T-helper 1 cell treated with Interleukin-12 subunit alpha and Interleukin-12 subunit beta and Interleukin-4 antibody, amounts not matched to agents 30 ng/mL and 1 ng/mL, for 36 hours (primary cell): Measurements from ENCODE around the gene VWA2. TPM values are rescaled to one million over a fixed set of nuclear protein-coding genes. Genes with fewer than 3 reads are reported as not detected.

Experiments
- intact Hi-C: fragments of 100-400 bp; cut with micrococcal nuclease; formaldehyde crosslinking; loops from one replicate; pipeline ENCODE4 v1.15.1; 2024
- total RNA-seq: library from RNA; stranded (reverse); gene quantifications from 2 replicates; pipeline ENCODE4 v1.2.3, GENCODE V29; 2022

VWA2 gene
- total RNA-seq, 1 donor from 2014 or later: not detected

DNA sequence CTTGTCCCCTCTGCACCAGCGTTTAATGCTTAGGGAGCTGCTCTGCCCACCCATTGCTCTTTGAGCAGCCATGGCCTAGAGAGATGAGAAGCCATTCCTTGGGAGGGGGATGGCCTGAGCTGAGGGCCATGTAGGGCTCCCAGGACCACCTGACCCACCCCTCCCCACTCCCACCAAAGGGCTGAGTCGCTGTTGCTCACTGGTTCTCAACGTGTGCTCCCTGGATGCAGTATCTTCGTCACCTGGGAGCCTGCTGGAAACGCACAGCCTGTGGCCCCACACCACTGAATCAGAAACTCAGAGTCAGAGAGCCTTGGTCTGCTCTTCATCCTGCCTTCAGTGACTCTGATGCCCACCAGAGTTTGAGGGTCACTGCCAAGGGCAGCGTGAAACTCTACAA lies 37.0 kb downstream of the VWA2 start:
- intact Hi-C loops: no loop called here

DNA sequence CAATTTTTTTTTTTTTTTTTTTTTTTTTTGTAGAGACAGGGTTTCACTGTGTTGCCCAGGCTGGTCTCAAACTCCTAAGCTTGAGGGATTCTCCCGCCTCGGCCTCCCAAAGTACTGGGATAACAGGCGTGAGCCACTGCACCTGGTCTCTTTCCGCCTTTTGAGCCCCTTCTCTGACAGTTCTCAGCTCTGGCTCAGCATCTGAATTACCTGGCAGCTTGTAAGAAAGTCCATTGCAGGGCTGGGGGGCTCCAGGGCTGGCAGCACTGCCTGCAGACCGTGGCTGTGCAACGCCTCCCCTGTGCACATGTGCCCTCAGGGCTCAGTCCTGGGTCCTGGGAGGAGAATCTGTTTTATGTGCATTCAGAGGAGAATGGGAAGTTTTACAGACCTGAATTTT lies 37.6 kb downstream of the VWA2 start:
- intact Hi-C loops: no loop called here

DNA sequence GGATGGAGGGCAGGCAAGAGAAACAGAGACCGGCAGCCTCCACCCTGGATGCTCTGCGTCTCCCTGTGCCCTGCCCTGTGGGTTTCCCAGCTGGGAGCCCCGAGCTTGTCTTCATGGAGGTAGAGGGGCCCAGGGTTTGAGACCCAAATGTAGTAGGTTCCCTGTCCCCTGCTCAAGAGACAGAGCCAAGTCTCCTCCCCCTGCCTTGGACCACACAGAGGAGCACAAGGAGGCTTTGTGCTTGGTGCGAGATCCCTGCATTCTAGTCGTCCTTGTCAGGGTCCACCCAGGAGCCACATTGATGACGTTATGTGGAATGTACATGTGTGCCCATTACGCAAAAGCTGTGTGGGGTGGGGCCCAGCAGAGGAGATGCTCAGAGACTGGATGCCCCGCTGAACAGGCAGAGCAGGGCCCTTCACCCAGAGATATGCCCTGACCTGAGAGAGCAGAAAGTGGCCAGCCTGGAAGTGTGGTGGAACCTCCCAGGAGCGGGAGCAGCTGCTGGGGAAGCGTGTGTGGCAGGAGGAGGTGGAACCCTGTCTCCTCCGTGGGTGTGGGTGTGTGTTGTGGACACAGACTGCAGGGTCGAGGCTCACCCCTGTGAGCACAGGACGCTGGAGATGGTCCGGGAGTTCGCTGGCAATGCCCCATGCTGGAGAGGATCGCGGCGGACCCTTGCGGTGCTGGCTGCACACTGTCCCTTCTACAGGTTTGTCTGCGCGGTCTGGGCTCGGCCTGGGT lies 39.3 kb downstream of the VWA2 start:
- intact Hi-C loops: no loop called here

DNA sequence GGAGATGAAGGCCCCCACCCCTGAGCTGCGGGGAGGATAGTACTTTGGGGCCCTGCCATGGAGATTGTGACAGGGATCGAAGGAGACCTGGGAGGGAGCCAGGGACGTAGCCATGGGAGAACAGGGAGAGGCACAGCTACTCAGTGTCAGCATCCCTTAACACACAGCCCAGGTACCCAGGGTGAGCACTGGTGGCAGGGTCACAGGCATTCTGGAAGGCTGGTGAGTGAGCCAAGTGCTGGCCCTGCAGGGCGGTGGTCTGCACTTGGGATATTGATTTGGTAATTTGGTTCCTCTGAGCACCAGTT lies 39.8 kb downstream of the VWA2 start:
- intact Hi-C loops: no loop called here

DNA sequence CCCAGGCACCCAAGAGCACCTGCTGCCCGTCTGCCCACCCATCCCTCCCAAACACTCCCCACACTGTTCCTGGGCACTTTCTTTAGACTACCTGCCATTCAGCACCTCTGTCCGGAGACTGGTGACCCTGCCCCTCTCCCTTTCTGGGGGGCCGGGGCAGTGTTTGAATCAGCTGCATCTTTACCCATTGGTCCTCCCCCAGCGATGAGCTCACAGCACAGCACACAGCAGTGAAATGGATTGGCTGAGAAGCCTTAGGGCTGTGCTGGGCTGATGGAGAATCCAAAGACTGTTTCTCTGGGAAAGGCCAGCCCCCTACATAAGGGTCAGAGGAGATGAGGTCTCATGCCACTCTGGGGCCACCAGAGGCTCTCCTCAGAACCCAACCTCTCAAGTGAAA lies 40.2 kb downstream of the VWA2 start:
- intact Hi-C loops: no loop called here

DNA sequence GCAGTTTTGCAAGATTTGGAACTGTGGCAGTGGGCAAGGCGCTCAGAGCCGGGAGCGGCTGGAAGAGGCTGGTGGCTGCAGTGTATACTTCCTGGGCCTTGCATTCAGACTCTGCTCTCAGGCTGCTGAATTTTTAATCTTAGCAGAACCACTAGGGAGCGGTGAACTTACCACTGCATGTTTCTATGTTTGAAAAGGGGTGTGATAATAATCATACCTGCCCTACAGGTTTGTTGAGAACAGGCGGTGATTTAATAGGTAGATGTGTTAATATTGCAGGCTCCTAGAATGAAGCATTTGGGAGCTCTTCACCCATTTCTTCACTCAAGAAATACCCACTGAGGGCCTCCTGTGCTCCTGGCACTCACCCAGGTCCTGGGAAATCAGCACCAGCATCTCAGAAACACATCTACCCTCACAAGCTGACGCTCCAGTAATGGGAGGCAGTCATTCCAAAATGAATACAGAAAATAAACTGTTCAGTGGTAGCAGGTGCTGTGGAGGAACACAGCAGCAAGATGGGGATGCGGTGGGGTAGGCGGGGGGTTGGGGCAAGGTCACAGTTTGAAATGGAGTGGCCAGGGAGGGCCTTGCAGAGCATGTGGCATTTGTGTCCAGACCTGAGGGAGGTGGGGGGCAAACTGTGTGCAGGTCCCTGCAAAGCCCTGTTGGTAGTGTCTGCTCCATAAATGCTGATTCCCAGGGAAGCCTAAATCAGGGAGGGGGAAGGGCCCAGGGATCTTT lies 41.0 kb downstream of the VWA2 start:
- intact Hi-C loops: loop anchor here (5.0 kb wide), 1 partner anchor 1182 kb away; no protein-coding TSS in a partner anchor

DNA sequence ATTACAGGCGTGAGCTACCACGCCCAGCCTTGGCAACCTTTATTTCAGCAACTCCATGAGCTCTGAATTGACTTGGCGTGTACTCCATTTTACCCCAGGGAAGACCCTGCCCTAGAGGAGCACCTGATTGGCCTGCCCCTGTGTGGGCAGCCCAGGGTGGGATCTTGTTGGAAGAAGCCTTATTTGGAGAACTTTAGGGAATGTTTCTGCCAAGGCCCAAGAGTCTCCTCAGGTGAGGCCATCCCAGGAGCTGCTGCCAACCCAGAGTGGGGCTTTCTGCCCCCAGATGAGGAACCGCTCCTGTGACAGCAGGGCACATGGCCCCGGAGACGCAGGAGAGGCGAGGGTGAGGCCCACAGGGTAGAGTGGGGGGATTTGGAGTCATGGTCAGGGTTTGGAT lies 42.0 kb downstream of the VWA2 start:
- intact Hi-C loops: loop anchor here (5.0 kb wide), 1 partner anchor 1181 kb away; no protein-coding TSS in a partner anchor

DNA sequence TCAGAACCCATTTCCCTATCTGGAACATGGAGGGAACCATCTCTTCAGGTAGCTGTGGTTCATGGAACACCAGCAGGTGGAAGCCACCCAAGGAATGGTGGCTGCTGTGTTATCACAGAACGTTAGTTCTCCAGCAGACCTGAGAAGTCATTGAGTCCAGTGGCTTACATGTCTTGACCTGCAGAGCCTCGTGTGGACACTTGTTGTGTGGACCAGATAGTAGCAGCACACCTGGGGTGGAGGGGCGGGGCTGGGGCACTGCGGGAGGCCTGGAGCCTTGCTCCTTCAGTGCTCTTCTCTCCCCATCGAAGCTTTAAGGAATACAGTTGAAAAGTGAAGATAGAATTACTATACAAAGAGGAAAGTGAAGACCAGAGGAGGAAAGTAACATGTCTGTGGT lies 42.4 kb downstream of the VWA2 start:
- intact Hi-C loops: loop anchor here (5.0 kb wide), 1 partner anchor 1181 kb away; no protein-coding TSS in a partner anchor

DNA sequence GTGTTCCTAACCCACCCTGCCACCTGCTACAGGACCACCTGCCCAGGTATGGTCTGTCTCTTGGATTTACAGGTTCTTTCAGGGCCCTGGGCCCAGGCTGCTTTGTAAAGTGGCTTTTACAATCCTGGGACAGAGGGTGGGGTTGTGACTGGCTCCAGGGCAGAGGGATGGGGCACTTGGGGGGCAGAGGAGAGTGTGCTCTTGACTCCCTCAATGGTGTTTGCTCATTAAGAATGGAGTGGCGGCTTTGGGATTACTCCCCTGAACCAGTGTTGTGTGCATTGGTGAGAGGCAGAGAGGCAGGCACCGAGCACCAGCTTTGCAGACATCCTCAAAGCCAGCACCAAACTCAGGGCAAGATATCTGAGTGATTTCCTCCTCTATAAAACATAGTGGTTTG lies 43.5 kb downstream of the VWA2 start:
- intact Hi-C loops: loop anchor here (5.0 kb wide), 1 partner anchor 1180 kb away; no protein-coding TSS in a partner anchor

DNA sequence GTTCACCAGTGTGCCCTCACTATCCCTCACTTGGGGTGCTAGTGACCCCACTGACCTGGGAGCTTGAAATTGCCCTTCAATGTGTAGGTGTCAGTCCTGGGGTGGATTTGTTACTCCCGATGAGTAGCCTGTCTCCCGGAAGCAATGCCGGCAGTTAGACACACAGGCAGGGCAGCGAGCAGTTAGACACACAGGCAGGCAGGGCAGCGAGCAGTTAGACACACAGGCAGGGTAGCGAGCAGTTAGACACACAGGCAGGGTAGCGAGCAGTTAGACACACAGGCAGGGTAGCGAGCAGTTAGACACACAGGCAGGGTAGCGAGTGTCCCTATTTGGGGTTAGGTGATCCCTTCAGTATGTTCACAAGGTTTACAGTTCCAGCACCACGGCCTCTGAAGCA lies 44.0 kb downstream of the VWA2 start:
- intact Hi-C loops: loop anchor here (5.0 kb wide), 1 partner anchor 1179 kb away; no protein-coding TSS in a partner anchor

DNA sequence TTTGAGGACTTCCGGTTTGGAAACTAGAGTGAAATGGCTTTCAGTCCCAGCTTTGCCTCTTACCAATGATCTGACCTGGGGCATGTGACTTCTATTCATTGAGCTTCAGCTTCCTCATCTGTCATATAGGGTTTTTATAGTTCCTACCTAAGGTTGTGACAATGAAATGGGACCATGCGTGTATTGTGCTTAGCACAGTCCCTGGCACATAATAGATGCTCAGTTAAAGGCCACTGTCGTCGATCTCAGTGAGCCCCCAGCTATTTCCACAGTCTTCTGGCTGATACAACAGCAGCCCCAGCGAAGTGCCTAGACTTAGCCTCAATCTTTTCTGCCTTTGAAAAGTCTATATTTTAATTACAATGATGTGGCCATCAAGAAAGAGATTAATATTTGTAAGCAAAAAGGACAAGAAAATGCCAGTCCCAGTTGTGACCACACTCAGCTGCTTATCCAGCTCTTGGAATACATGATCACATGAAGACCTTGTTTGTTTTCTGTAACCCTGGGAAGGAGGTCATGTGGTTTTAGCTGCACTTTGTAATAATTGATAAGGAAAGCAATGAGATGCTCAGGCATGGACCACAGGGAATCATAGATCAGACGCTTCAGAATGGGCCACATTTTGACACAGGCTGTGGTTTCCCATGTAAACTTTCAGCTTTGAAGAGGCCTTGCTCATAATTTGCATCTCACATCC lies 44.6 kb downstream of the VWA2 start:
- intact Hi-C loops: loop anchor here (5.0 kb wide), 1 partner anchor 1179 kb away; no protein-coding TSS in a partner anchor

DNA sequence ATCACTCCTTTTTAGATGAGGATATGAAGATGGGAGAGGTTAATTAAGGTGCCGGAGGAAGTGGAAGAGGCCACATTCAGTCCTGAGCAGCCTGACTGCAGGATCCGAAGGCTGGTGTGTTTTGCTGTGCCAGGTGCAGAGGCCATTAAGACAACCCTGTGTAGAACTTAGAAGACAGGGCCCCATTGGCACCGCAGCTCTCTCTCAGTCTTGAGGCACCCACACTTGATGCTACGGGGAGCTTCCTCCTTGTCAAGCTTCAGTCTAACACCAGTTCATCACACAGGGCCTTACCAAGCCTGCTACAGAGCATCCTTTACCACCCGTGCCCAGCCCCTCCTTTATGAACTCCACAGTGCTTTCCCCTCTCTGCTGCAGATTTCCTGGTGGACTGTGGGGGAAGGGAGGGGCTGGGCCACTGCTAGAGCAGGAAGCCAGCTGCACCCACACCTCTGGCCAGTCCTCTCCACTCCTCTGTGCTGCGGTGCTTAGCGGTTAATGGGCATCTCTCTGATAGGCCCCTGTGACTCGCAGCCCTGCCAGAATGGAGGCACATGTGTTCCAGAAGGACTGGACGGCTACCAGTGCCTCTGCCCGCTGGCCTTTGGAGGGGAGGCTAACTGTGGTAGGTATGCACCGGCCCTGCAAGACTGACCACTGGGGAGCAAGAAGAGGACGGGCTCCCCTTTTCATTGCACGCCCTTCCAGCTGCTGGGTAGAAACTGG lies 45.5 kb downstream of the VWA2 start:
- intact Hi-C loops: loop anchor here (5.0 kb wide), 1 partner anchor 1178 kb away; no protein-coding TSS in a partner anchor

DNA sequence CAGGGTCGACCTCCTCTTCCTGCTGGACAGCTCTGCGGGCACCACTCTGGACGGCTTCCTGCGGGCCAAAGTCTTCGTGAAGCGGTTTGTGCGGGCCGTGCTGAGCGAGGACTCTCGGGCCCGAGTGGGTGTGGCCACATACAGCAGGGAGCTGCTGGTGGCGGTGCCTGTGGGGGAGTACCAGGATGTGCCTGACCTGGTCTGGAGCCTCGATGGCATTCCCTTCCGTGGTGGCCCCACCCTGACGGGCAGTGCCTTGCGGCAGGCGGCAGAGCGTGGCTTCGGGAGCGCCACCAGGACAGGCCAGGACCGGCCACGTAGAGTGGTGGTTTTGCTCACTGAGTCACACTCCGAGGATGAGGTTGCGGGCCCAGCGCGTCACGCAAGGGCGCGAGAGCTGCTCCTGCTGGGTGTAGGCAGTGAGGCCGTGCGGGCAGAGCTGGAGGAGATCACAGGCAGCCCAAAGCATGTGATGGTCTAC lies 46.9 kb downstream of the VWA2 start:
- intact Hi-C loops: no loop called here

DNA sequence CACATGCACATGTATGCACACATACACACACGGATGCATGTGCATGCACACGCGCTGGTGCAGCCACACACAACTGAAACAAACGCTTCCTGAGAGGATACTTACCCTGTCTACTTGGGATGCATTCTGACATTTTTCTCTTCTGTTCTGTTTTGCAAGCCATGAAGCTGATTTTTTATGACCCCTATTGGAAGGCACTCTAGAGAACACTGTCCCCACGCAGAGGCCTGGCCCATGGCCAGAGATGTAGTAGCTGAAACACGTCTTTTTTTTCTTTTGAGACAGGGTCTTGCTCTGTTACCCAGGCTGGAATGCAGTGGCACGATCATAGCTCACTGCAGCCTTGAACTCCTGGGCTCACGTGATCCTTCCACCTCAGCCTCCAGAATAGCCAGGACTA lies 47.9 kb downstream of the VWA2 start:
- intact Hi-C loops: no loop called here

DNA sequence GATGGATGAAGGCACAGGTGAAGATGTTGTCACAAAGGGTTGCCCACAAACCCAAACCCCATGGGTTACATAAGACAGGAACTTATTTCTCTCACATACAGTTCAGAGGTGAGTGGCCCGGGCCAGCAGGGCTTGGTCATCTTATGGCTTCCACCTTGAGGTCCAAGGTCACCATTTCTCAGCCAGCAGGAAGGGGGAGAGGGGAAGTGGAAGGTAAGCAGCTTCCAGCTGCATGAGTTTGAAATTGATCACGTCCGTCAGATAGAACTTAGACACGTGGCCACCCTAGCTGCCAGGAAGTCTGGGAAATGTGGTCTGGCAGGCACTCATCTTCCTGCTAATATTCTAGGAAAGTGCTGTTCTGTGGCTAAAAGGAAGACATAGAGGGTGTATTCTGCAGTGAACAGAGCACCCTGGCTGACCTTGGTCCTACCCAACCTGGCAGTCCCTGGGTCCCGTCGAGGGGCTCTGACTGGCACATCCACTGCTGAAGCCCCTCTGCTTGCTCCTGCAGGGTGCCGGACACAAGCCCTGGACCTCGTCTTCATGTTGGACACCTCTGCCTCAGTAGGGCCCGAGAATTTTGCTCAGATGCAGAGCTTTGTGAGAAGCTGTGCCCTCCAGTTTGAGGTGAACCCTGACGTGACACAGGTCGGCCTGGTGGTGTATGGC lies 49.5 kb downstream of the VWA2 start:
- intact Hi-C loops: no loop called here

DNA sequence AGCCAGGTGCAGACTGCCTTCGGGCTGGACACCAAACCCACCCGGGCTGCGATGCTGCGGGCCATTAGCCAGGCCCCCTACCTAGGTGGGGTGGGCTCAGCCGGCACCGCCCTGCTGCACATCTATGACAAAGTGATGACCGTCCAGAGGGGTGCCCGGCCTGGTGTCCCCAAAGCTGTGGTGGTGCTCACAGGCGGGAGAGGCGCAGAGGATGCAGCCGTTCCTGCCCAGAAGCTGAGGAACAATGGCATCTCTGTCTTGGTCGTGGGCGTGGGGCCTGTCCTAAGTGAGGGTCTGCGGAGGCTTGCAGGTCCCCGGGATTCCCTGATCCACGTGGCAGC lies 50.0 kb downstream of the VWA2 start:
- intact Hi-C loops: no loop called here

DNA sequence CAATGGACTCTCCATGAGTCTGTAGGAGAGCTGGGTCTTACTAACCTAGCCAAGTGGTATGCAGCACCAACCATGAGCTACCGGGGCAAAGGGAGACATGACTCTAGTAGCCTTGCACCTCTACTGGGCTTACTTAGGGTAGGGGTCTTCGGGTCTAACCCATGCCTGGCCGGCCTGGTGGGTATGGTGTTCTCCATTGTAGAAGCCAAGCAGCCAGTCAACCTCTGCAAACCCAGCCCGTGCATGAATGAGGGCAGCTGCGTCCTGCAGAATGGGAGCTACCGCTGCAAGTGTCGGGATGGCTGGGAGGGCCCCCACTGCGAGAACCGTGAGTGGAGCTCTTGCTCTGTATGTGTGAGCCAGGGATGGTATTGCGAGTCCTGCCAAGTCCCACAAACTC lies 51.0 kb downstream of the VWA2 start:
- intact Hi-C loops: no loop called here

DNA sequence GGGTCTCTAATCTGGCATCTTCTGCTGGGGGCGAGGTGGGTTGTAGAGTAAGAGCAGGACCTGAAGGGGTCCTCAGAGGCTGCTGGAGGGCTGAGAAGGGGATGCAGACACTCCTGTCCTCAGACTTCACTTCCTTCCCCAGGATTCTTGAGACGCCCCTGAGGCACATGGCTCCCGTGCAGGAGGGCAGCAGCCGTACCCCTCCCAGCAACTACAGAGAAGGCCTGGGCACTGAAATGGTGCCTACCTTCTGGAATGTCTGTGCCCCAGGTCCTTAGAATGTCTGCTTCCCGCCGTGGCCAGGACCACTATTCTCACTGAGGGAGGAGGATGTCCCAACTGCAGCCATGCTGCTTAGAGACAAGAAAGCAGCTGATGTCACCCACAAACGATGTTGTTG lies 52.0 kb downstream of the VWA2 start:
- intact Hi-C loops: no loop called here

DNA sequence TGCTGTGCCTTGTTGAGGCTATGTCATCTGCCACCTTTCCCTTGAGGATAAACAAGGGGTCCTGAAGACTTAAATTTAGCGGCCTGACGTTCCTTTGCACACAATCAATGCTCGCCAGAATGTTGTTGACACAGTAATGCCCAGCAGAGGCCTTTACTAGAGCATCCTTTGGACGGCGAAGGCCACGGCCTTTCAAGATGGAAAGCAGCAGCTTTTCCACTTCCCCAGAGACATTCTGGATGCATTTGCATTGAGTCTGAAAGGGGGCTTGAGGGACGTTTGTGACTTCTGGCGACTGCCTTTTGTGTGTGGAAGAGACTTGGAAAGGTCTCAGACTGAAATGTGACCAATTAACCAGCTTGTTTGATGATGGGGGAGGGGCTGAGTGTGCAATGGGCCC lies 52.5 kb downstream of the VWA2 start:
- intact Hi-C loops: no loop called here

DNA sequence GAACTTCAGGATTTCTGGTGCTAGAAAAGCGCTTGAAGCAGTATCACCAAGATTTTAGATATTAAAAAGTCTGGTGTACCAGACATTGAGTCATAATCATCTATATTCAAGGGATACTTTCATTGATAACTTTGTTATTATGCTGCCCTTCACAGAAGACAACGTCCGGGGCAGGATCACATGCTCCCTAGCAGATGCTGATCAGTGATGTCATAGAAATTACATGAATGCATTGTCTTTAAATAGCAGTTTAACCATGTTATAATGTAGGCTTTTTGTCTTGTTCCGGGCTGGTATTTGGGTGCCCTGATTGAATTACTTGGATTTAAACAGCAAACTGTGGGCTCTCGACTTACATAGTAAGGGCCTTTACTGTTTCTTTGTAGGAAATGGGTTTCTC lies 54.0 kb downstream of the VWA2 start:
- intact Hi-C loops: no loop called here

DNA sequence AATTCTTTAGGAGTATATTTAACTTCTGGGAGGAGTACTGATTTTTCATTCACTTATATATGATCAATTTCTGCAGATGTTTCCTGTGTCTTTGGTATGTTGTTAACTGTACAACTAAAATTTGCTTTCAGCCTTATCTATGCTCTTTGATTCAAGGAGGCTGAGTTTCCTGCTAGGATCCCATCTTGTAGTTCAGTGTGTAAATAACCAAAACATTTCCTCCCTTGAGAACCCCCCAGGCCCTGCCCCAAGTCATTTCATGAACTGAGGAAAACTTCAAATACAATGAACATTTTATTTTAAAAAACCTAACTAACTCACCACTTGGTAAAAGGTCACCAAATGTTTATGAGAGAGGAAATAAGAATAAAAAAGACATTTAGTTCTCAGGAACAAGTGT lies 55.5 kb downstream of the VWA2 start:
- intact Hi-C loops: no loop called here
